NCI-H2171 treated with DMSO at 0.1 percent for 48 hours (cell line): Measurements from ENCODE around the gene PRRC2B.
"Not testable (repeated sequence)": the region's sequence is repeated elsewhere in the genome, so short reads cannot be mapped to it uniquely, and the experiment has no call there.

Experiments used
- DNase-seq: peaks from one replicate; lab custom pipeline; 2025; lab: John Stamatoyannopoulos, UW

PRRC2B gene

GRCh38 chr9:131539223-131539923, 145.5 kb downstream of the PRRC2B start:
- no peak for DNase-seq

GRCh38 chr9:131543141-131543540, 149.3 kb downstream of the PRRC2B start:
- DNase-seq: peak; percentile 38

- no peak for DNase-seq
These were observed 151.3 kb downstream of the PRRC2B start, which contains the start of gene PRRT1B for GRCh38 chr9:131545003-131545785. TSS of gene PRRT1B (plus strand) at chr9:131545523. CDS start at chr9:131545616, 93 bp downstream.

- DNase-seq: no peak
These were observed 152.0 kb downstream of the PRRC2B start for GRCh38 chr9:131545786-131546335.

GRCh38 chr9:131546336-131547084, 152.6 kb downstream of the PRRC2B start:
- DNase-seq: peak; percentile 95

- not testable (repeated sequence) for DNase-seq
These were observed 155.3 kb downstream of the PRRC2B start for GRCh38 chr9:131549186-131549585.
